Liver (tissue), 9 donors: Measurements from ENCODE around the gene C1QA. TPM values are rescaled to one million over a fixed set of nuclear protein-coding genes. Genes with fewer than 3 reads are reported as not detected.

Experiments
- DNase-seq: peaks from one replicate; pipeline ENCODE4 v3.0.0-alpha.2; 2017; ENCODE audit warnings: low spot score
- H3K27ac ChIP-seq, 2 donors: one replicate each; pipeline ENCODE4 v1.7.0; 2013; ENCODE audit warnings: inconsistent platforms in 2 of 2, low read length in 2 of 2, control low read depth in 1 of 2, low read depth in 1 of 2, mild to moderate bottlenecking in 1 of 2
- H3K27me3 ChIP-seq, 4 donors: one replicate each; pipeline versions ENCODE4 v1.6.1 to v1.7.0; 2013; ENCODE audit warnings: low read length in 3 of 4, inconsistent platforms in 1 of 4, mild to moderate bottlenecking in 1 of 4, moderate library complexity in 1 of 4; ENCODE audit not compliant: control insufficient read depth in 4 of 4, insufficient read depth in 4 of 4
- H3K36me3 ChIP-seq, 4 donors: one replicate each; pipeline versions ENCODE4 v1.6.1 to v1.7.0; 2013; ENCODE audit warnings: low read length in 3 of 4, mild to moderate bottlenecking in 3 of 4, low read depth in 1 of 4, moderate library complexity in 1 of 4; ENCODE audit not compliant: control insufficient read depth in 4 of 4, insufficient read depth in 3 of 4
- H3K4me1 ChIP-seq, 4 donors: one replicate each; pipeline versions ENCODE4 v1.6.1 to v1.7.0; 2013; ENCODE audit warnings: low read length in 3 of 4, mild to moderate bottlenecking in 3 of 4, moderate library complexity in 1 of 4; ENCODE audit not compliant: control insufficient read depth in 4 of 4, insufficient read depth in 4 of 4
- H3K4me3 ChIP-seq, 3 donors: one replicate each; pipeline versions ENCODE4 v1.6.1 to v1.7.0; 2013; ENCODE audit warnings: low read length in 3 of 3, control low read depth in 1 of 3, low read depth in 1 of 3, mild to moderate bottlenecking in 1 of 3
- H3K9ac ChIP-seq, 2 donors: one replicate each; pipeline ENCODE4 v1.7.0; 2013; ENCODE audit warnings: low read length in 2 of 2, mild to moderate bottlenecking in 2 of 2, moderate library complexity in 2 of 2, control low read depth in 1 of 2, low read depth in 1 of 2
- H3K9me3 ChIP-seq, 4 donors: one replicate each; pipeline versions ENCODE4 v1.6.1 to v1.7.0; 2013; ENCODE audit warnings: low read length in 3 of 4; ENCODE audit not compliant: control insufficient read depth in 4 of 4
- EGR1 ChIP-seq, 2 donors: IDR thresholded peaks; 2 replicates each; pipeline ENCODE4 v1.6.1; 2016 to 2018; ENCODE audit warnings: antibody characterized with exemption in 2 of 2, low read depth in 2 of 2
- FOXA1 ChIP-seq: IDR thresholded peaks from 2 replicates; pipeline ENCODE4 v1.6.1; 2016; ENCODE audit warnings: antibody characterized with exemption
- FOXA2 ChIP-seq: IDR thresholded peaks from 2 replicates; pipeline ENCODE4 v1.6.1; 2016; ENCODE audit warnings: antibody characterized with exemption
- GABPA ChIP-seq, 2 donors: IDR thresholded peaks in 1 of 2; conservative IDR thresholded peaks in 1 of 2; 2 replicates each; pipeline ENCODE4 v1.6.1; 2016; ENCODE audit warnings: antibody characterized with exemption in 2 of 2, mild to moderate bottlenecking in 1 of 2, moderate library complexity in 1 of 2
- HNF4A ChIP-seq, 2 donors: conservative IDR thresholded peaks; 2 replicates each; pipeline ENCODE4 v1.6.1; 2016; ENCODE audit warnings: antibody characterized with exemption in 2 of 2, mild to moderate bottlenecking in 2 of 2
- HNF4G ChIP-seq: IDR thresholded peaks from 2 replicates; pipeline ENCODE4 v1.6.1; 2016; ENCODE audit warnings: antibody characterized with exemption
- JUND ChIP-seq, 2 donors: IDR thresholded peaks; 2 replicates each; pipeline ENCODE4 v1.6.1; 2016; ENCODE audit warnings: antibody characterized with exemption in 2 of 2
- NR2F2 ChIP-seq: IDR thresholded peaks from 2 replicates; pipeline ENCODE4 v1.6.1; 2016; ENCODE audit warnings: antibody characterized with exemption
- RAD21 ChIP-seq, 2 donors: IDR thresholded peaks; 2 replicates each; pipeline ENCODE4 v1.6.1; 2016; ENCODE audit warnings: antibody characterized with exemption in 2 of 2, mild to moderate bottlenecking in 2 of 2
- RXRA ChIP-seq, 2 donors: IDR thresholded peaks; 2 replicates each; pipeline ENCODE4 v1.6.1; 2017 to 2018; ENCODE audit warnings: antibody characterized with exemption in 2 of 2, mild to moderate bottlenecking in 1 of 2
- SP1 ChIP-seq: IDR thresholded peaks from 2 replicates; pipeline ENCODE4 v1.6.1; 2018; ENCODE audit warnings: antibody characterized with exemption, mild to moderate bottlenecking
- TAF1 ChIP-seq: conservative IDR thresholded peaks from 2 replicates; pipeline ENCODE4 v1.6.1; 2016; ENCODE audit warnings: antibody characterized with exemption, mild to moderate bottlenecking
- YY1 ChIP-seq: IDR thresholded peaks from 2 replicates; pipeline ENCODE4 v1.6.1; 2016; ENCODE audit warnings: antibody characterized with exemption, mild to moderate bottlenecking
- WGBS: extraction: QIAGEN DNeasy Blood & Tissue Kit; methylation state at CpG from one replicate; pipeline ENCODE4 v1.1.7; 2013; 5-methylcytosine and 5-hydroxymethylcytosine counted together
- polyA plus RNA-seq, 2 donors: library from polyadenylated mRNA; stranded (reverse) in 1 of 2; unstranded in 1 of 2; fragments of 200-250 nt in 1 of 2; fragments of >200 nt in 1 of 2; fragmentation: Nextera tagmentation in 1 of 2; extraction: Ambion mirVana in 1 of 2; gene quantifications; one replicate each; pipeline versions ENCODE4 v1.2.1 to v1.2.3, GENCODE V29; 2013 to 2015
- total RNA-seq, 2 donors: library from RNA; depleted of rRNA; stranded (reverse); fragments of >200 nt; gene quantifications; one replicate each; pipeline ENCODE4 v1.2.3, GENCODE V29; 2014
- TF ChIP-seq, protein P1 (sequence below): IDR thresholded peaks from 2 replicates; pipeline ENCODE4 v1.6.1; 2016; ENCODE audit warnings: antibody characterized with exemption
- TF ChIP-seq, protein P2 (sequence below): fragments of 150-350 bp; IDR thresholded peaks from 2 replicates; pipeline ENCODE4 v1.5.1; 2017; ENCODE audit warnings: improper control_type of control experiment, low read depth, low read length; ENCODE audit not compliant: missing input control
- TF ChIP-seq, protein P3 (sequence below): IDR thresholded peaks from 2 replicates; pipeline ENCODE4 v1.6.1; 2016; ENCODE audit warnings: antibody characterized with exemption
- TF ChIP-seq, protein P4 (sequence below): IDR thresholded peaks from 2 replicates; pipeline ENCODE4 v1.6.1; 2016; ENCODE audit warnings: antibody characterized with exemption, mild to moderate bottlenecking
- donor health status: healthy.
- donor health status: healthy.
- donor health status: healthy.
- donor health status: healthy.
- donor health status: healthy.

The C1QA gene
- total and polyA plus RNA-seq, 4 donors: 73.0 to 243 (median 94.6) TPM

DNA sequence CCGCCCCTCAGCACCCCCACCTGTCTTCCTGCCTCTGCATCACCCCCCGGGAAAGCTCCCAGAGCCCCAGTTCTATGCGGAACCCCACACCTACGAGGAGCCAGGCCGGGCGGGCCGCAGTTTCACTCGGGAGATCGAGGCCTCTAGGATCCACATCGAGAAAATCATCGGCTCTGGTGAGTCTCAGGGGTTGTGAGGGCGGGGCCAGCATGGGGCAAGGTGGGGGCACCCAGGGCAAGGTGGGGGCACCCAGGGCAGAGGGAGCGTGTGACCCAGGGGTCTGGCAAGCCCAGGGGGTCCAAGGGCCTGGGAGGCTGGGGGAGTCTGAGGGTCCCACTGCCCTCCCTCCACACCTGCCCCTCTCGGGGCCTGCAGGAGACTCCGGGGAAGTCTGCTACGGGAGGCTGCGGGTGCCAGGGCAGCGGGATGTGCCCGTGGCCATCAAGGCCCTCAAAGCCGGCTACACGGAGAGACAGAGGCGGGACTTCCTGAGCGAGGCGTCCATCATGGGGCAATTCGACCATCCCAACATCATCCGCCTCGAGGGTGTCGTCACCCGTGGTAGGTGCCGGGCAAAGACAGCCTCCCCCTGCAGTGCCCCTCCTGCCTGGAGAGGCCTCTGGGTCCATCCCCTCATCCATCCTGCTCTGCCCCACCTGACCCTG lies 39.0 kb upstream of the C1QA start (continued):
- TF ChIP-seq, protein P1, sequence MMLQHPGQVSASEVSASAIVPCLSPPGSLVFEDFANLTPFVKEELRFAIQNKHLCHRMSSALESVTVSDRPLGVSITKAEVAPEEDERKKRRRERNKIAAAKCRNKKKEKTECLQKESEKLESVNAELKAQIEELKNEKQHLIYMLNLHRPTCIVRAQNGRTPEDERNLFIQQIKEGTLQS: no peak

DNA sequence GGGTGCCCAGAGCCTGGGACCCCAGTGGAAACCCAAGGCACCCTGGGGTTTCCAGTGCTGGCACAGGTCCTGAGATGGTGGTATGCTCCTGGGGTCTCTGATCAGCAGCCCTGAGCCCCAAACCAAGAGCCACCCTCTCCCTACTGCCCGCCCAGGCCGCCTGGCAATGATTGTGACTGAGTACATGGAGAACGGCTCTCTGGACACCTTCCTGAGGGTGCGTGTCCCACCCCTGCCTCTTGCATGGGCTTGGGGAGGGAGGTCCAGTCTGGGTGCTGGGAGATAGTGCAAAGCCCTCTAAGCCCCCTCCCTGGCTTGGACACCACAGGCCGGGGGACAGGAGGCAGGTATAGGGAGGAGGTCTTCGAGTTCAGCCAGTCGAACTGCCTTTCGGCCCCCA lies 38.4 kb upstream of the C1QA start:
- no peak for TF ChIP-seq YY1
- no peak for TF ChIP-seq HNF4A (conservative IDR thresholded peaks at IDR 0.05)
- TF ChIP-seq, protein P1: no peak
- TF ChIP-seq FOXA2: no peak
- TF ChIP-seq, protein P2, sequence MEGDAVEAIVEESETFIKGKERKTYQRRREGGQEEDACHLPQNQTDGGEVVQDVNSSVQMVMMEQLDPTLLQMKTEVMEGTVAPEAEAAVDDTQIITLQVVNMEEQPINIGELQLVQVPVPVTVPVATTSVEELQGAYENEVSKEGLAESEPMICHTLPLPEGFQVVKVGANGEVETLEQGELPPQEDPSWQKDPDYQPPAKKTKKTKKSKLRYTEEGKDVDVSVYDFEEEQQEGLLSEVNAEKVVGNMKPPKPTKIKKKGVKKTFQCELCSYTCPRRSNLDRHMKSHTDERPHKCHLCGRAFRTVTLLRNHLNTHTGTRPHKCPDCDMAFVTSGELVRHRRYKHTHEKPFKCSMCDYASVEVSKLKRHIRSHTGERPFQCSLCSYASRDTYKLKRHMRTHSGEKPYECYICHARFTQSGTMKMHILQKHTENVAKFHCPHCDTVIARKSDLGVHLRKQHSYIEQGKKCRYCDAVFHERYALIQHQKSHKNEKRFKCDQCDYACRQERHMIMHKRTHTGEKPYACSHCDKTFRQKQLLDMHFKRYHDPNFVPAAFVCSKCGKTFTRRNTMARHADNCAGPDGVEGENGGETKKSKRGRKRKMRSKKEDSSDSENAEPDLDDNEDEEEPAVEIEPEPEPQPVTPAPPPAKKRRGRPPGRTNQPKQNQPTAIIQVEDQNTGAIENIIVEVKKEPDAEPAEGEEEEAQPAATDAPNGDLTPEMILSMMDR: no peak
- no peak for TF ChIP-seq GABPA (IDR thresholded peaks at IDR 0.05 in 1 of 2, conservative IDR thresholded peaks at IDR 0.05 in 1 of 2)
- no peak for TF ChIP-seq RAD21 (IDR thresholded peaks at IDR 0.05)
- TF ChIP-seq FOXA1: no peak
- TF ChIP-seq RXRA (IDR thresholded peaks at IDR 0.05): no peak
- TF ChIP-seq, protein P3, sequence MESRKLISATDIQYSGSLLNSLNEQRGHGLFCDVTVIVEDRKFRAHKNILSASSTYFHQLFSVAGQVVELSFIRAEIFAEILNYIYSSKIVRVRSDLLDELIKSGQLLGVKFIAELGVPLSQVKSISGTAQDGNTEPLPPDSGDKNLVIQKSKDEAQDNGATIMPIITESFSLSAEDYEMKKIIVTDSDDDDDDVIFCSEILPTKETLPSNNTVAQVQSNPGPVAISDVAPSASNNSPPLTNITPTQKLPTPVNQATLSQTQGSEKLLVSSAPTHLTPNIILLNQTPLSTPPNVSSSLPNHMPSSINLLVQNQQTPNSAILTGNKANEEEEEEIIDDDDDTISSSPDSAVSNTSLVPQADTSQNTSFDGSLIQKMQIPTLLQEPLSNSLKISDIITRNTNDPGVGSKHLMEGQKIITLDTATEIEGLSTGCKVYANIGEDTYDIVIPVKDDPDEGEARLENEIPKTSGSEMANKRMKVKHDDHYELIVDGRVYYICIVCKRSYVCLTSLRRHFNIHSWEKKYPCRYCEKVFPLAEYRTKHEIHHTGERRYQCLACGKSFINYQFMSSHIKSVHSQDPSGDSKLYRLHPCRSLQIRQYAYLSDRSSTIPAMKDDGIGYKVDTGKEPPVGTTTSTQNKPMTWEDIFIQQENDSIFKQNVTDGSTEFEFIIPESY: no peak
- TF ChIP-seq EGR1 (IDR thresholded peaks at IDR 0.05; ENCODE audit: low read depth in 2 of 2): no peak
- TF ChIP-seq JUND (IDR thresholded peaks at IDR 0.05): no peak
- no peak for TF ChIP-seq SP1
- TF ChIP-seq NR2F2: no peak
- TF ChIP-seq, protein P4, sequence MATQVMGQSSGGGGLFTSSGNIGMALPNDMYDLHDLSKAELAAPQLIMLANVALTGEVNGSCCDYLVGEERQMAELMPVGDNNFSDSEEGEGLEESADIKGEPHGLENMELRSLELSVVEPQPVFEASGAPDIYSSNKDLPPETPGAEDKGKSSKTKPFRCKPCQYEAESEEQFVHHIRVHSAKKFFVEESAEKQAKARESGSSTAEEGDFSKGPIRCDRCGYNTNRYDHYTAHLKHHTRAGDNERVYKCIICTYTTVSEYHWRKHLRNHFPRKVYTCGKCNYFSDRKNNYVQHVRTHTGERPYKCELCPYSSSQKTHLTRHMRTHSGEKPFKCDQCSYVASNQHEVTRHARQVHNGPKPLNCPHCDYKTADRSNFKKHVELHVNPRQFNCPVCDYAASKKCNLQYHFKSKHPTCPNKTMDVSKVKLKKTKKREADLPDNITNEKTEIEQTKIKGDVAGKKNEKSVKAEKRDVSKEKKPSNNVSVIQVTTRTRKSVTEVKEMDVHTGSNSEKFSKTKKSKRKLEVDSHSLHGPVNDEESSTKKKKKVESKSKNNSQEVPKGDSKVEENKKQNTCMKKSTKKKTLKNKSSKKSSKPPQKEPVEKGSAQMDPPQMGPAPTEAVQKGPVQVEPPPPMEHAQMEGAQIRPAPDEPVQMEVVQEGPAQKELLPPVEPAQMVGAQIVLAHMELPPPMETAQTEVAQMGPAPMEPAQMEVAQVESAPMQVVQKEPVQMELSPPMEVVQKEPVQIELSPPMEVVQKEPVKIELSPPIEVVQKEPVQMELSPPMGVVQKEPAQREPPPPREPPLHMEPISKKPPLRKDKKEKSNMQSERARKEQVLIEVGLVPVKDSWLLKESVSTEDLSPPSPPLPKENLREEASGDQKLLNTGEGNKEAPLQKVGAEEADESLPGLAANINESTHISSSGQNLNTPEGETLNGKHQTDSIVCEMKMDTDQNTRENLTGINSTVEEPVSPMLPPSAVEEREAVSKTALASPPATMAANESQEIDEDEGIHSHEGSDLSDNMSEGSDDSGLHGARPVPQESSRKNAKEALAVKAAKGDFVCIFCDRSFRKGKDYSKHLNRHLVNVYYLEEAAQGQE: no peak
- TF ChIP-seq TAF1: no peak
- no peak for TF ChIP-seq HNF4G
- no peaks in the 10 kb centered on the region for H3K4me1 ChIP-seq
- peaks cover 0 to 3% (median 1%) of the 10 kb centered on the region in 4 donors for H3K27me3 ChIP-seq
- DNase-seq: no peak
- no peak overlapping the region for H3K4me3 ChIP-seq
- 75% methylated on average over 8 of the region's 8 CpGs for WGBS
- no peak overlapping the region for H3K9ac ChIP-seq
- no peaks in the 10 kb centered on the region for H3K36me3 ChIP-seq
- no peak overlapping the region for H3K27ac ChIP-seq
- H3K9me3 ChIP-seq: no peaks in the 10 kb centered on the region
